ENCODE results near the gene DOP1B.

Gene DOP1B

GRCh38 chr21:36205962-36206361, 49.3 kb downstream of the DOP1B start:
- DNase-seq (ENCODE audit: low read depth in 2 of 2): no peak
